CD4-positive, alpha-beta T cell treated with Interleukin-12 subunit alpha and Interleukin-12 subunit beta, for 1 hour (primary cell): ENCODE results near the gene CACNA2D3.

ENCODE experiments used
- DNase-seq: peaks from one replicate; pipeline ENCODE4 v3.0.0-alpha.2; 2020

CACNA2D3 gene

DNA sequence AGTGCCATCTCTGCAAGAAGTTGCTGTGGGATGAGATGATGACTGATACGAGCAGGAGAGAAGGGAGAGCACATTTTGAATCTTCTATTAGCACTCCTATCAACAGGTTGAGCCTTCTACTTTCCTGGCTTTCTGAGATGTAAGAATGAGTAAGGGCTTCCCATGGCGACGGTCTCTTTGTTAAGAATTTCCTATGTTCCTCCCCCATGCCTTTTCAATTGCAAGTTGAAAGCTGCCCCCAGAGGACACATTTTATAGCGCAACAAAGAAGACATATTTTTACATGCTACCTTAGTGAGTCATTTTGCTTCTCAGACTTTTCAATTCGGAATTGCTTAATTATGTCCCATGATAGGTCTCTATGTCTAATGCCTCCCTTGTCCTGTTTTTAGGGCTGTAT, 876.8 kb downstream of the CACNA2D3 start:
- no peak for DNase-seq

DNA sequence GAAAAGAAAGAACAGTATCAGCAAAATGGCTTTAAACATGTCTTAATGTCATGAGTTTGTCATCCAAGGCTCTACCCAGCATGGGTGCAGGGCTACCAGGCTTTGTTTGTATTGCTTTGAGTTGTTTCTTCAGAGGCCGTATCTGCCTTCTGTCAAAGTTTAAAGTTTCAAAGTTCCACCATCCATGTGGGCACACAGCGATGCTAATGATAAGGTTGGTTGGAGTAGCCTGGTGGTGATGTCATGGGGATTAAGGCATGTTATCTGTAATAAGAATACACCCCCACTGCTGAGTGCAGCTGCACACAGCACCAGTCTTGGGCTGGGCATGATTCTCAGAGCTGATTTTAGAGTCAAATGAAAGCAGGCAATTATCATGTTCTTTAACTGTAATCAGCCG, 877.5 kb downstream of the CACNA2D3 start:
- DNase-seq, result no peak

GRCh38 chr3:55000546-55000945, 878.2 kb downstream of the CACNA2D3 start:
- DNase-seq, result no peak

DNA sequence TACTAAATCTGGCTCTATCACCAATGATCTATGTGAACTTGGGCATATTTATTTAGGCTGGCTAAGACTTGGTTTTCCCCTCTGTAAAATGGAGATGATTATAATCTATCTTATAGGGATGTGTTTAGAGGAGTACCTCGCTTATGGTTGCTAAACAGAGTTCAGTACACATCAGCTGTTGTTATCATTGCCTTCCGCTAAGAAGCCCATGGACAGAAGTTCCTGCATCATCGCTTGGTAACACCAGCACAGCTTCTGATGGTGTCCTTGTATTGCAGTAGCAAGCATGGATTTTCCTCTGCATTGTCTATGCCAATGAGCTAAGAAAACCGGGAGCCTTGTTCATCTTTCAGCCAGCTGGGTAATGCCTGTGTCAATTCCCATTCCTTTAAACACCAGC, 878.6 kb downstream of the CACNA2D3 start:
- no peak for DNase-seq

DNA sequence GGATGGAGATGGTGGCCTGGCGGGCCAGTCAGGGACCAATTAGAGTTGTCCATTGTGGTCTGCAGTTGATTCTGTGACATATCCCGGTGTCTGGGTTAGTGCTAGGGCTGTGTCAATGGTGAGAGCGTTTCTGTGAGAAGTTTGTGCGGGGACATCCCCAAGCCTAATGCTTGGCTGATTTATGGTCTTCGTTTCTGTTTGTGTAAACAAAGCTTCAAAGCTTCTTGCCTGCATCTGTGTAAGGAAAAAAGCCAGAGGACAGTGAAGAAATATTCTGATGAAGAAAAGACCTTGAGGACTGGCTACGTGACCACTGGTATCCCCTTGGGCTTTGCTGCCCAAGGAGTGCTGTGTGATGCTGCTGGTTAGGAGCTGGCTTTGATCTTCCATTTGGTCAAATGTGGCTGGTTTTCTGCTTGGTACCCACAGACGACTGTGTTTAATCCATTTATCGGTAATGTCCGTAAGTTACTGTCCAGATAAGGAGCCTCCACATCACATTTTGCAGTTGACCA, 880.1 kb downstream of the CACNA2D3 start:
- DNase-seq, result no peak

DNA sequence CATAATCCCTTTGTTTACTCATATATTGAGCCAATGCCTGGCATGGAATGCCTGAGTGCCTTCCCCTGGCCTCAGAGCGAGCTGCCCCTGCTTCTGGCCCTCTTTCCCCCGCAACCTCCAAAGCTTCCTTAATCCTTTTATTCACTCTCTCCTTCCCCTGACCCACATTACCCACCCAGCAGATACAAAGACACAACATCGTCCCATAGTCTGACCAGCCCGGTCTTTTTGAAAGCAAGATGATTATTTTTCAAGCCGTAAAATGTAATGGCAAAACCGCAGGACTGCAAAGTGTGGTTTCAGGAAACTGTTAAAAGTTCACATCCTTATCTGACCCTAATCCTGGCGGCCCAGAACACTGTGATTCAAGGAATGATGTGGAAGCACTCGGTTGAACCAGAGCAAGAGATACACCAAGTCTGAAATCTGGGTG, 883.9 kb downstream of the CACNA2D3 start:
- DNase-seq, result no peak

DNA sequence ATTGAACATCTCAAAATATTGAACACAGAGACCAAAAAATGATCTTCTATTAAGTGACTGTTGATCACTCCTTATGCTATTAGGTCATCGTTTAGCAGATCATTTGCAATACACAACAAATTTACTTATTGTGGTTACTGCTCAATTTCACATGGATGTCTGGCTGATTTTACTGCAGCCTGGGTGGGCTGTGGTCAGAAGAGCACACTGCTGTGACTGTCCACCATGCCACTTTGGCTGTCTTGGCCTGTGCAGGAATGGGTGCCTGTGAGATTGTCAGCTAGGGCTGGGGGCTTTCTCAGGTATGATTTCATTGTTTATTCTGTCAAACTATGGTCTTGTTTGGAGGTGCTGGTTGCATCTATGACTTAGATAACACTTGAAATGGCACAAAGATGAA, 885.6 kb downstream of the CACNA2D3 start:
- DNase-seq, result no peak

GRCh38 chr3:55009372-55009771, 887.0 kb downstream of the CACNA2D3 start:
- no peak for DNase-seq

- DNase-seq, result no peak
These were observed 889.7 kb downstream of the CACNA2D3 start for GRCh38 chr3:55012091-55012490.

DNA sequence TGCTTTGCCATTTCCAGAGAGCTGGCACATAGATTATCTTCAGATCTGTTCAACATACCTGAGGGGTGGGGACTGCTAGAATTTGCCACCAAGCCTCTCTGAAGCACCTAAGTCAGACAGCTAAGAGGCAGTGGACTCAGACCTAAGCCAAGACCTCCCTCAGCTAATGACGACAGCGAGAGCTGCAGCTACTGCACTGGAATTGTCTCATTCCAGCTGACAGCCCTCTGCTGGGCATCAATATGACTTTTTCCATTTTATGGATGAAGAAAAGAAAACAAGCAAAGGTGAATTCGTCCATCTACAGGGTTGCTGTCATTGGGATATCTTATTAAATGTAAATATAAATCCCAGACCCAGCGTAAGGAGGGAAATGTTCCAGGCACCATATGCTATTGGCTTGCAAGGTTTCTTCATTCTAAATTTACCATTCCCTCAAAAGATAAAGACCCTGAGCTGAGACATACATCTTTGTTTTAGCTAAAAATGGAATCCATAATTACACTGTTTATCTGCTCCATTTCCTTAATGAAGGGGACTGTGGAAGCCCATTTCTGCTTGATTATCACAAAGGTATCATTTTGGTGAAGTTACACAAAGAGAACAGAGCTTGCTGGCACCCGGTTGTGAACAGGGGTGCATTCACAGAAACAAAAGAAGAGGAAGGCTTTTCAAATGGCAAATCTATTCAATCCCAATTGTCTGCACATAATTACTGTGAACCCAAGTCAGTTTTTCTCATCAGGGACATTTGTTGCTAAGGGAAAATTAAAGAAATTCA, 891.0 kb downstream of the CACNA2D3 start:
- no peak for DNase-seq

DNA sequence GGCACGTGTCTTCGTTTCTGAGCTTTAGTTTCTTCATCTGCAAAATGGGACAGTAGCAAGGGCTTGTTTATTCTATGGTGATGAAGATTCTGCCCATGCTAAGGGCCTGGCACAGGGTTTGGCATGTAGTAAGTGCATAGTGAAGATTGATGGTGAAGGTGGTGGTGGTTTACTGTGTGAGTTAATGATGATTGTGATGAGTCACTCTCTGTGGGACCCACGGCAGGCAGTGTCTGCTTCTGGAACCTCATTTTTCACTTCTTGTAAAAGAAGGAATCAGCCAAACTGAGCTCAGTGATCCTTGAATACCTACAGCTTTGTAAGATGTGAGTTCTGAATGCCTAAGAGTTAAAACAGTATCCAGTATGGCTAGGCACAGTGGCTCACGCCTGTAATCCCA, 891.7 kb downstream of the CACNA2D3 start:
- no peak for DNase-seq

- no peak for DNase-seq
These were observed 892.6 kb downstream of the CACNA2D3 start for GRCh38 chr3:55014906-55015305.

GRCh38 chr3:55017876-55018275, 895.5 kb downstream of the CACNA2D3 start:
- DNase-seq, result no peak

DNA sequence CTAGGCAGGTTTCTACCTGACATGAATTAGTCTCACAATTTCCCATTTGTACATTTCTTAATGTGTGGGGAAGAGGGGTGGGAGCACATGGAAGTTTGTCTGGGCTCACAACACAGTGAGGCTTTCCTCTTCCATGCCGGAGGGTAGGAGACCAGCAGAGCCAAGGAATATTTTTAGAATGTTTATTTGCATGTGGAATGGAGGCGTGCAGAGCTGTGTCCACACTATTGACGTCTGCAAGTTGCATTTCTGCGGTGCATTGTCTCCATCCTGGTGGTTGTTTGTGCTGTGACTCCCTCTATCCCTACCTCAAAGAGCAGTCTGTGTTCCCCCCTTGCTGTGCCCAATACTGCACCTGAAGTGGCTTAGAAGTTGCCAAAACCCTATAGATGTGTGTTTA, 908.6 kb downstream of the CACNA2D3 start:
- DNase-seq, result no peak

- DNase-seq, result no peak
These were observed 914.7 kb downstream of the CACNA2D3 start for GRCh38 chr3:55036883-55037577.

DNA sequence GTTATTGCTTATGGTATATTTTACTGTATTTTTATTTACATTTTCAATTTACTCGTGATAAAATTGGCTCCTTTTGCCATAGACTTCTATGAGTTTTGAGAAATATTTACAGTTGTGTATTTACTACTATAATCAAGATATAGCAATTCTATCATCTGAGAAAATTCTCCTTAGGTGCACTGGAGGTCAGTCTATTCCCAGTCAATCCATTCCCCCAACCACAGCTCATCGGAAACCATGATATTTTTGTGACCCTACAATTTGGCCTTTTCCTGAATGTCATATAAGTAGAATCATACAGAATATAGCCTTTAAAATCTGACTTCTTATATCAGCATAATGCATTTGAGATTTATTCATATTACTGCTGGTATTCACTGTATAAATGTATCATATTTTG, 920.2 kb downstream of the CACNA2D3 start:
- no peak for DNase-seq

DNA sequence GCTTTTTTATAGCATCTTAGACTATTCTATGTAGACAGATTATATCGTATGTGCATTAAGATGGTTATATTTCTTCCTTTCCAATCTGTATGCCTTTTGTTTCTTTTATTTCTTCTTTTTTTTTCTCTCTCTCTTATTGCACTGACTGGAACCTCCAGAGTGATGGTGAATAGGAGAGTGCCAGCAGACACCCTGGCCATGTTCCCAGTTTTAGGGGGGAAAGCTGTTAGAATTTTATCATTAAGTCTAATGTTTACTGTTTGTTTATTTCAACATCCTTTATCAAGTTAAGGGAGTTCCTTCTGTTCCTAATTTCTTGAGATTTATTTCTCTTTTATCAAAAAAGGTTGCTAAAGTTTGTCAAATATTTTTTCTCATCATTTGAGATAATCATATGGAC, 922.1 kb downstream of the CACNA2D3 start:
- DNase-seq, result no peak

DNA sequence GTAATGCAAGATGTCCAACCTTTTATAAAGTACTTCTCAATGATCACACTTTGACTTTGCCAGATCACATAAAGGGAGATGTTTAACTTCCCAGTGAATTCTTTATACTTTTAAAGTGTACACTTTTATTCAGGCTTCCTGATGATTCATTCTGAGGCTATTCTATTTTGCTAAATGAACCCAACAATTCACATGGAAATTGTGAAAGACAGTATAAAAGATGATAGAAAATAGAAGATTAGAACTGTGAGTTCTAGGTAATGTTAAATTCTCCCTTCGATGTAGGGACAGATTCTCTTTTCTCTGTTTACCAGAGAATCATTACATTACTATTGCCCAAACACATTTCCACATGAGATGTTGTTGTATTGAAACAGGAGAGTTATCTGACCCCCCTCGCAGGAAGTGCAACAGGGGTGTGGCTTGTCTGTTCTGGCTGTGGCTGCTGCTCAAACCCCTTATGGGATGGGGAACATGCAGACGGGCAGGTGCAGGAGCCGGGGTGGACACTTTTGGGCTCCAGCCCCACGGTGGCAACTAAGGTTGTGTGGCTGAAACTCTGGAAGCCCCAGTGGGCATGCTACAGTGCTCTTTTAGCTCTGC, 936.8 kb downstream of the CACNA2D3 start:
- no peak for DNase-seq

GRCh38 chr3:55060896-55061719, 938.8 kb downstream of the CACNA2D3 start:
- no peak for DNase-seq

DNA sequence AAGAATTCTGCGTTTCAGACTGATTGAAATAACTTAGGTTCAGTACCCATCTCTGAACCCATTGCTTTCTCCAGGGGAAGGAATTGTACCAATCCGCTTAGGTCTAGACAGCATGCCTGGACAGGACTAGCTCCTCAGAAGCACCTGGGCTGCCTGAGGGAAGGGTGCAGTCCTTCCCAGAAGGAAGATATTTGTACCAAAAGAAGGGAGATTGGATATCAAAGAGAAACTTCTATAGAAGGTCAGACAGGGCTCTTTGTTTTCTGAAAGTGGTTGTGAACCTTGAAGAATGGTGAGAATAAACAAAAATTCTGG, 939.3 kb downstream of the CACNA2D3 start:
- DNase-seq, result no peak

- no peak for DNase-seq
These were observed 941.8 kb downstream of the CACNA2D3 start for GRCh38 chr3:55064164-55064563.

DNA sequence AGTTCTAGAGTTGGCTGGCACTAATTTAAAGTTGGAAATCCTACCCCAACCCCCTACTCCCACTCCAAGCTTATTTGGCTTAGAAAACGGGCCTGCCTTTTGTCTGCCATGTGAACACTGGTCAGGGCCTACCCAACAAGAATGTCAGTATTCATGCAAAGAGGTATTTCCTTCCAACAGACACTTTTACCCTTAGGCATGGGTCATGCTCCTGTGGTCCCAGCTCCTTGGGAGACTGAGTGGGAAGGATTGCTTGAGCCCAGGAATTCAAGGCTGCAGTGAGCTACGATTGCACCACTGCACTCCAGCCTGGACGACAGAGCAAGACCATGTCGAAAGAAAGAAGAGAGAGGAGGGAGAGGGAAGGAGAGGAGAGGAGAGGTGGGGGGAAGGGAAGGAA, 943.0 kb downstream of the CACNA2D3 start:
- DNase-seq, result no peak

DNA sequence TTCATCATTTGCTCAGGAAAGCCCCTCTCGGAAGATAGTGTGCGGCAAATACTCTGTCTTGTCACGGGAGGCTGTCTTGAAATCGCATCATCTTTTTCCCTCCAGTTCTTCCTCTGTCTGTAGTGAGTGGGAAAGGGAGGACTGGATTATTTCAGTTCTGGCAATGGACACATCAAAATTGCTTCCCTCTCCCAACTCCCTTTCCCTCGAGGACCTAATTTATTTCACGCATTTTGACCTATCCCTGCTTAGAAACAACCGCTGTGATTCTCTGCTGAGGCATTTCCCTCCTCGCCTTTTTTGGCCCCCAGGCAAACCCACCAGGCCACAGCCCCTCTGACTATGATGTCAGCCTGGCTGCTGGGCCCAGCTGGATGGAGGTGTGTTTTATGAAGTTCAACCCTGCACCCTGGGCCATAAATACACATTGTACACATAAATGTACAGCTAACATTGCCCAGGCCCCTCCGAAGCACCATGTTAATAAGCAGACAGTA, 944.2 kb downstream of the CACNA2D3 start:
- DNase-seq, result no peak
